HG03196 (cell line): ENCODE results near the gene EHMT1.
"Not testable (repeated sequence)": the region's sequence is repeated elsewhere in the genome, so short reads cannot be mapped to it uniquely, and the experiment has no call there.

ENCODE experiments used
- ATAC-seq: cut with Tn5 transposase; IDR thresholded peaks from one replicate; pipeline ENCODE4 v1.9.1; 2021; ENCODE audit not compliant: unreplicated experiment

EHMT1 gene

GRCh38 chr9:137838576-137838975, 219.8 kb downstream of the EHMT1 start:
- no peak for ATAC-seq

DNA sequence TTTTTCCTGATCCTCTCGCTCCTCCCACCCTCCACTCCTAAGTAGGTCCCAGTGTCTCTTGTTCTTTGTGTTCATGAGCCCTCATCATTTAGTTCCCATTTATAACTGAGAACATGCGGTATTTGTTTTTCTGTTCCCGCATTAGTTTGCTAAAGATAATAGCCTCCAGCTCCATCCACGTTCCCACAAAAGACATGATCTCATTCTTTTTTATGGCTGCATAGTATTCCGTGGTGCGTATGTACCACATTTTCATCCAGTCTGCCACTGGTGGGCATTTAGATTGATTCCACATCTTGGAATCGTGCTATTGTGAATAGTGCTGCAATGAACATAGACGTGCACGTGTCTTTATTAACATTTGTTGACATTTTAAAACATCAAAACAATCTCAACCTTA, 224.6 kb downstream of the EHMT1 start:
- ATAC-seq = no peak

GRCh38 chr9:137851516-137852267, 232.9 kb downstream of the EHMT1 start:
- no peak for ATAC-seq

DNA sequence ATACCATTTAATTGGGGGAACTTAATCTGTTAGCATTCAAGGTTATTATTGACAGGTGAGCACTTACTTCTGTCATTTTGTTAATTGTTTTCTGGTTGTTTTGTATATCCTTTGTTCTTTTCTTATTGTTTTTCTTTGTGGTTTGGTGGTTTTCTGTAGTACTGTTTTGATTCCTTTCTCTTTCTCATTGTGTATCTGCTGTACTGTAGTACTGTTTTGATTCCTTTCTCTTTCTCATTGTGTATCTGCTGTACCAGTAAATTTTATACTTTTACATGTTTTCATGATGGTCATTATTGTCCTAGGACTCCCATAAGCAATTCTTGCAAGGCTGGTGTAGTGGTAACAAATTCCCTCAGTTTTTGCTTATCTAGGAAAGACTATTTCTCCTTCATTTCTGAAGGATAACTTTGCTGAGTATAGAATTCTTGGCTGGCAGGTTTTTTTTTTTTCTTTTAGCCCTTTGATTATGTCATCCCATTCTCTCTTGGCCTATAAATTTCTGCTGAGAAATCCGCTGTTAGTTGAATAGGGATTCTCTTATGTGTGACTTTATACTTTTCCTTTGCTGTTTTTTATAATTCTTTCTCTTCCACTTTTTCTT, 234.7 kb downstream of the EHMT1 start:
- no peak for ATAC-seq

- ATAC-seq = no peak
Measured at GRCh38 chr9:137860361-137860760, 241.6 kb downstream of the EHMT1 start.

GRCh38 chr9:137865581-137866145, 246.9 kb downstream of the EHMT1 start:
- ATAC-seq = no peak

- ATAC-seq = no peak
Measured at GRCh38 chr9:137866226-137867141, 247.7 kb downstream of the EHMT1 start.

DNA sequence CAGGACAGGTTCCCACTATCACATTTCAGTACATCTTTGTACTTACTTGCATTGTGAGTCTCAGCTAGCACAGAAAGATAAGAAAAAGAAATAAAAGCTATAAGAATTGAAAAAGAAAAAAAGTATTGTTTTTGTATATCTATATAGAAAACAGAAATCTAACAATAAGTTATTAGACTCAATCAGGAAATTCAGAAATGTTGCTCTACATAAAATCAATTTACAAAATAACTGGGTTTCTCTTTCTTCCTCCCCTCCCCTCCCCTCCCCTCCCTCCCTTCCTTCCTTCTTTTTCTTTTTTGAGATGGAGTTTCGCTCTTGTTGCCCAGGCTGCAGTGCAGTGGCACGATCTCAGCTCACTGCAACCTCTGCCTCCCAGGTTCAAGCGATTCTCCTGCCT, 251.6 kb downstream of the EHMT1 start:
- ATAC-seq = no peak

DNA sequence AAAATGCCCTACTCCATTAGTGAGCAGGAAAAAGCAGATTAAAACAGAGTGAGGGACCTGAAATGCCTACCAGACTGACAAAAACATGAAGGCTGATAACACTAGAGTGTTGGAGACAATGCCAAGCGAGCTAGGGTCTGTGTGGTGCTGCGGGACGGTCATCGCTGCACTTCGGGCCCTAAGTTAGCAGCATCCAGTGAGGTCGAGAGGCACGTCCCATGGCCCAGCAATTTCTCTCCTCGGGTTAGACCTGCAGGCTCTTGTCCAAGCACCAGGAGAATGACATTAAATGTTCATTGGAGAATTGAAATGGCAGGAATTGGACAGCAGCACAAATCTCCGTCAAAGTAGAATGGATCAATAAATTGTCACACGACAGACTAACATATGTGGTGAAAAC, 253.5 kb downstream of the EHMT1 start:
- no peak for ATAC-seq

GRCh38 chr9:137873408-137873807, 254.6 kb downstream of the EHMT1 start:
- no peak for ATAC-seq

DNA sequence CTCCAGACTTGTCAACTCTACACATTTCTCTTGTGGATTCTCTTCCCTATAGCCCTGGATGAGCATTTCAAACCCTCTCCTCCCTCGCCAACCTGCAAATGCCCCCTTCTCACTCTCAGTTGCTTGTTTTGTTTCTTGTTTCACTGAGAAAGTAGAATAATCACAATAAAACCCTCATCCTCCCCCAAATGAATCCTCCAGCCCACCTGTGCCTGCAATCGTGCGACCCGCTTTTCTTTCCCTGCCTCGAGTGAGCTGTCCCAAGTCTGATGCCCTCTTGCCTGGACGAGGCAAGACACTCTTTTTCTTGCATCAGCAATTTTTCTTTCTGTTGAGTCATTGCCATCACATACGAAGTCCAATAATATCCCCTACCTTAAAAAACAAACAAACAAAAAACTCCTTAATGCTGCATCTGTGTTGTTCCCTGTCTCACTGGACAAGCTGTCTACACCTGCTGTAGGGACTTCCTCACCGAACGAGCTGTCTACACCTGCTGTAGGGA, 255.1 kb downstream of the EHMT1 start:
- no peak for ATAC-seq

- ATAC-seq = no peak
Measured at GRCh38 chr9:137875354-137875753, 256.5 kb downstream of the EHMT1 start.

GRCh38 chr9:137875846-137876245, 257.0 kb downstream of the EHMT1 start:
- ATAC-seq = no peak

DNA sequence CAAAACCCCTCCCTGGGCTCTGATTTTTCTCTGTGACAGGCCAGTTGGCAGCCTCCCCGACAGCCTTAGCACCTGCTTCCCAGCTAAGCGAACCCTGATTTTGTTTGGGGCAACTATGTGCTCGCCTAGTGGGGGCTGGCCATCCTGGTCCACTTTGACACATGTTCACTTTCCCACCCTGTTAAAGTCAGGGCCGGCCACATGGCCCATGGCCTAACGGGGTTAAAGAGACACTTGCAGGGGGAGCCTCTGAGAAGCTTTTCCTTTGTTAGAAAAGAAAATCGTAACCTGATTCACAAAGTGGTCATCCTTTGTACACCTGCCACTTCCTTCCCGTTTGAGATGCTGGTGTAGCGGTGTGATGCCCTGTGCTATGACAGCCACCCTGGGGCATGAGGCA, 257.5 kb downstream of the EHMT1 start:
- ATAC-seq = no peak

DNA sequence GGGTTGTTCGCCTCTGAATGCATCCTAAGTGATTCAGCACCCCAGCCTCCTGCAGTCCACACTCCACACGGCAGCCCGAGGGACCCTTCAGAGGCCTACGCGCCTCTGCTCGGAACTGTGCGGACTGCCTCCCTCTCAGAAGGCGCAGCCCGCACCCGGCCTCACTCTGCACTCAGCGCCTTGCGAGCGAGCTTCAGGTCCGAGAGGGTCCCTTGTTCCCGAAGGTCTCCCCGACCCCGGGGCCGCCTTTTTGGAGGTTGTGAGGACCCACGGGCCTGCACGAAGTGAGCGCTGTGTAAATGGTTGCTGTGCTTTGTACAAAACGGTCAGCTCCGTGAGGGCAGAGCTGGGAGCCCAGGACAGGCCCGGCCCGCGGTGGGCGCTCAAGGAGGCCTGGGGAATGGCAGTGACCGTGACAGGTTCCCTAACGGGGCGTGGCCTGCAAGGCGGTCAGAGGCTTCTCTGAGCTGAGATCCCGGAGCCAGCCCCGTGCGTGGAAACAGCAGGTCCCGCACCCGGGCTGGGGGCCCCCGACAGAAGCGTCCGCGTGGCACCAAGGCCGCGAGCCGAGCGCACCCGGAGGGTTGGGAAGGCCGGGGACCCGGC, 258.1 kb downstream of the EHMT1 start:
- ATAC-seq = no peak

- ATAC-seq = not testable (repeated sequence)
Measured at GRCh38 chr9:137877506-137878122, 258.8 kb downstream of the EHMT1 start, which contains the start of gene CACNA1B. TSS of gene CACNA1B (plus strand) at chr9:137877782. CDS start at chr9:137877934, 152 bp downstream.

DNA sequence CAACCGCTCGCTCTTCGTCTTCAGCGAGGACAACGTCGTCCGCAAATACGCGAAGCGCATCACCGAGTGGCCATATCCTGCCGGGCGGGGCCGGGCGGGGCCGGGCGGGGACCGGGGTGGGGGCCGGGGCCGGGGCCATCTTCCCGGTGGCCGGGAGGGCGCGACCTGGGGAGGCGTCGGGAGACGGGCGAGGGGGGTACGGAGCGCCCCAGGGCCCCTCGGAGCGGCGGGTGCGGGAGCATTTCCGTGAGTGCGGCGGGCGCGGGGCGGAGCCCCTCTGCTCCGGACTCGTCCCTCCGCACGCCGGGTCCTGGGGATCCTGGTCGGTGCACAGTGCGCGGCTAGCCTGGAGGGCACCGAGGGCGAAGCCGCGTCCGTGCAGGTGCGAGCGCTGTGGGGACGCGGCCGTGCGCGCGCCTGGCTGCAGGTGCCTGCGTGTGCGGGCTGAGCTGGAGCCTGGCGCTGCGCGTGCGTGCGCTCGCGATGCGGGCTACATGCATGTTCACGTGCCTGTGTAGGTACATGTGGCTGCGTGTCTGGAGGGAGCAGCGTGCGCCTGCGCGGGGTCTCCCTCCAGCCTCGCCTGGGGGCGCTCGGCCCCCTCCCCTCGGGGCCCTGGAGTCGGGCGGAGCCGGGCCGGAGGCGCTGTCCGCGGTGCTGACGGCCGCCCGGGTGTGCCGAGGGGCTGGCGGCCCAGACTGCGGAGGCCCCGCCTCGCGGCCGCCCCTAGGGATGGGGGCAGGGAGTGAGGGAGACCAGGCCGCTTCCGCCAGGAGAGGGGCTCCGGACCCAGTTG, 259.5 kb downstream of the EHMT1 start:
- ATAC-seq = no peak

GRCh38 chr9:137879052-137879451, 260.2 kb downstream of the EHMT1 start:
- ATAC-seq = no peak

DNA sequence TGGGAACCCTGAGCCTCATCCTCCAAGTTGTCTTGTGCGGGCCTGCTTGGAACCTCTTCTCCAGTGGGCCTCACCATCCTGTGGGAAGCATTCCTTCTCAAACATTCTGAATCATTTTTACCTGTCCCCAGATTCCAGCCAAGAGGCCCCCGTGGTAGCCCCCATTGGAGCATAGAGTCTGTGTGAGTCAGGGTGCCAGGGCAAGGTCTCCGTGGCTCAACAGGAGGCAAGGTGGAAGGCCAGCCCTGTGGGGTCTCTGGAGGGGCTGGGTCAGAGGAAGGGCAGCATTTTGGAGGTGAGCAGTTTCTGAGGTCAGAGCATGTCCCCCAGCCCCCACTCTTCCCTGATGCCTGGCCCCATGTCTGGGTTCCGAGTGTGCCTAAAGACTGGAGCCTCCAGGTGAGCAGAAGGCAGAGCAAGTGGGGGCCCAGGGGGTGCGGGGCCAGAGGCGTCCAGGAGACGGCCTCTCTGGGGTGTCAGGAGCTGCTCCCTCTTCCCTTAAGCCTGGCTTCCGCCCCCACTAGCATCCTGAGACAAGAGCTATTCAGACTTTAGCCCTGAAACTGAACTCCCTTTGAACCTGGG, 260.9 kb downstream of the EHMT1 start:
- no peak for ATAC-seq
